Uterine smooth muscle cell (primary cell): ENCODE measurements around the gene MTX3. TPM values are rescaled to one million over a fixed set of nuclear protein-coding genes. Genes with fewer than 3 reads are reported as not detected.

Experiments
- total RNA-seq: library from RNA; depleted of rRNA; stranded (reverse); fragments of >200 nt; gene quantifications from 2 replicates; pipeline ENCODE4 v1.2.3, GENCODE V29; 2014

MTX3 gene, protein sequence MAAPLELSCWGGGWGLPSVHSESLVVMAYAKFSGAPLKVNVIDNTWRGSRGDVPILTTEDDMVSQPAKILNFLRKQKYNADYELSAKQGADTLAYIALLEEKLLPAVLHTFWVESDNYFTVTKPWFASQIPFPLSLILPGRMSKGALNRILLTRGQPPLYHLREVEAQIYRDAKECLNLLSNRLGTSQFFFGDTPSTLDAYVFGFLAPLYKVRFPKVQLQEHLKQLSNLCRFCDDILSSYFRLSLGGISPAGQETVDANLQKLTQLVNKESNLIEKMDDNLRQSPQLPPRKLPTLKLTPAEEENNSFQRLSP
- 17.0 and 18.0 TPM in 2 replicates for total RNA-seq

DNA sequence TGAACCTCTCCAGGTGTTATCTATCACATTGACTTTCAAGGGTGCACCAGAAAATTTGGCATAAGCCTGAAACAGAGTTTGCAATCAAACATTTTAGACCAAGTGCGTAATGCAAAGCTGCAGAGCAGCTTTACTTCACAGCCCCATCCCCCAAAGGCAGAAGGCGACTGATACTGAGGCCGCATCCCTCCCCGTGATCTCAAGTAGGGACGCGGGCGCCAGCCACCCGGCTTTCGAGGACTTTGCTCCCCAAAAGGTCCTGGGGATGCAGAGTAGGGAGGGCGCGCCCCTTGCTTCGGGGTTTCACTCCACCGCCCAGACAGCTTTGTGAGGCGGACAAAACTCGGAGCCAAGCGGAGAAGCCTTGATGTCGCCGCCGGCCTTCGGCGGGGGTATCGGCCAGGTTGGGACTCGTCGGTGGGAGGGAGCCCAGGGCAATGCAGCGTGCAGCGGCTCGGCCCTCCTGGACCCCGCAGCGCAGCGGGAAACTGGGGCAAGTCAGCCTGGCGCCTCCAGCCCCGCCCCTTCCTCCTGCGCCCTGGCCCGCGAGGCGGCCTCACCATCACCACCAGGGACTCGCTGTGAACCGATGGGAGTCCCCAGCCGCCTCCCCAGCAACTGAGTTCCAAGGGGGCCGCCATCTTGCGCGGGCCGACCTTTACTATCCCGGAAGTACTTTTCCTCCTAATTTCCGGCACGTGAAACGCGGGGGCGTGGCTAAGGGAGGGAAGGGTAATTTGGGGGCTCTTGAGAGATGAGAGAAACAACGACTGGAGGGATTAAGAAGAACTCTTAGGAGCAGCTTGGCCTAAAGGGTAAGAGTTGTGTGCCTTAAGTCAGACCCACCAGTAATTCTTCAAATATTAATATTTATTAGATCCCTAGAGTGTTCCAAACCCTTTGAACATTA lies at the start of gene MTX3:
Gene MTX3 (minus strand): TSS at position 665 of the 910 bp plus-strand sequence. CDS start 24 bp downstream, at position 641.

DNA sequence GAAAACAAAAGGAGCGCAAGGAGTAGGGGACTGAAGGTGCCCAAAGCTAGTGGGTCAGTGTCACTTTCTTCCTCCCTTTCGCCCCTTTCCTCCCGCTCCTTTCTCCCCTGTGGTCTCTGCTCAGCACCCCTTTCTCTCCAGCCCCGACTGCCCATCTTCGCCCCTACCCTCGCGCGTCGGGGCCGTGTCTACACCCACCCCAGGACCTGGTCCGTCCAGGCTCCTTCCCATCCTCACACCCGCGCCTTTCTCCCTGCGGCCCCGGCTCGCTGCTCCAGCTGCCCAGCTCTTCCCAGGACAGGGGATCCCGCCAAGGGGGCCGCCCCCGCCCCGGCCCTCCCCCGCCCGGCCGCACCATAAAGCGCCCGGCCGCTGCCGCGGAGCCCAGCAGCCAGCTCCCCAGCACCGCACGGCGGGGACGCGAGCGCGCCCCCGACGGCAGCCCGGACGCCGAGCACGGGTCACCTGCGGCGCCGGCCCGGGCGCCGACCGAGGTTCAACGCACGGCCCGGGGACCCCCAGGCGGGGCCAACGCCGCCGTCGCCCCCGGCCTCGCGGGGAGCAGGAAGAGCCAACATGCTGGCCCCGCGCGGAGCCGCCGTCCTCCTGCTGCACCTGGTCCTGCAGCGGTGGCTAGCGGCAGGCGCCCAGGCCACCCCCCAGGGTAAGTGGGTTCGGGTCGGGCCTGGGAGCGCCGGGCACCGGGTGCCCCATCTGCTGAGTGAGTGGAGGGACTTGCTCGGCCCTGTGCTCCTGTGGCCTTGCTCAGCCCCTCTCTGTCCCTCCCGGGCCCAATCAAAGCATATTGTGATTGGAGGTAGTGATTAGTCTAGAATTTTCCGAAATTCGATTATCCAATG lies 44.1 kb upstream of the MTX3 start, which contains the start of gene THBS4:
Gene THBS4 (plus strand): TSS at position 387 of the 860 bp plus-strand sequence. CDS start 190 bp downstream, at position 577.

Other genes with a start within 250 kb of the MTX3 start
- gene THBS4, start 44.1 kb upstream of the MTX3 start, total RNA-seq, result 1.1 and 2.1 TPM in 2 replicates